GM12864 (cell line): Measurements from ENCODE around the gene RNF123.

ENCODE experiments used
- DNase-seq: peaks from one replicate; pipeline ENCODE4 v3.0.0-alpha.2; 2011; ENCODE audit warnings: low read depth
- H3K4me3 ChIP-seq: 2 replicates; pipeline ENCODE4 v1.5.1; 2011; ENCODE audit warnings: mild to moderate bottlenecking, low read depth, low read length, control low read depth
- TF ChIP-seq, protein P1 (sequence below): IDR thresholded peaks from 2 replicates; pipeline ENCODE4 v1.5.1; 2011; ENCODE audit warnings: low read depth, mild to moderate bottlenecking, moderate library complexity, low read length, control low read depth, inconsistent platforms; ENCODE audit errors: missing control alignments

The RNF123 gene

DNA sequence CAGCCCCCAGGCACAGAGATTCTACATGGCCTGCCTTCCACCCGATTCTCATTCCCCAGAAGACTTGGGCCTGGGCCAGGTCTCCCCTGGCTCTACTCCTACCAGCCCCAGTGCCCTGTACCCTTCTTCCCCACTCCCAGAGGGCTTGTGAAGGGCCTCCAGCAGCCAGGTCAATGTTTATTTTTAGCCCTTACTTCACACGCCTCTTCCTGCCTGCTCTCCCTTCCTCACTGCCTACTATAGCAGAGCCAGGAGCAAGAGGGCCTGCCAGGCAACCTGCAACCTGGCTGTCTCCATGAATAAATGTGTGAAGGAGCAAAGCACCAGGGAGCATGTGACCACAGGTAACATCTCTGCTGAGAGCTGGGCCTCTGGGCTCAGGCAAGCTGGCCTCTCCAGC is 41.6 kb upstream of the RNF123 start:
- TF ChIP-seq, protein P1, sequence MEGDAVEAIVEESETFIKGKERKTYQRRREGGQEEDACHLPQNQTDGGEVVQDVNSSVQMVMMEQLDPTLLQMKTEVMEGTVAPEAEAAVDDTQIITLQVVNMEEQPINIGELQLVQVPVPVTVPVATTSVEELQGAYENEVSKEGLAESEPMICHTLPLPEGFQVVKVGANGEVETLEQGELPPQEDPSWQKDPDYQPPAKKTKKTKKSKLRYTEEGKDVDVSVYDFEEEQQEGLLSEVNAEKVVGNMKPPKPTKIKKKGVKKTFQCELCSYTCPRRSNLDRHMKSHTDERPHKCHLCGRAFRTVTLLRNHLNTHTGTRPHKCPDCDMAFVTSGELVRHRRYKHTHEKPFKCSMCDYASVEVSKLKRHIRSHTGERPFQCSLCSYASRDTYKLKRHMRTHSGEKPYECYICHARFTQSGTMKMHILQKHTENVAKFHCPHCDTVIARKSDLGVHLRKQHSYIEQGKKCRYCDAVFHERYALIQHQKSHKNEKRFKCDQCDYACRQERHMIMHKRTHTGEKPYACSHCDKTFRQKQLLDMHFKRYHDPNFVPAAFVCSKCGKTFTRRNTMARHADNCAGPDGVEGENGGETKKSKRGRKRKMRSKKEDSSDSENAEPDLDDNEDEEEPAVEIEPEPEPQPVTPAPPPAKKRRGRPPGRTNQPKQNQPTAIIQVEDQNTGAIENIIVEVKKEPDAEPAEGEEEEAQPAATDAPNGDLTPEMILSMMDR, result no peak
- no peak for DNase-seq
- H3K4me3 ChIP-seq, result no peak overlapping the region

DNA sequence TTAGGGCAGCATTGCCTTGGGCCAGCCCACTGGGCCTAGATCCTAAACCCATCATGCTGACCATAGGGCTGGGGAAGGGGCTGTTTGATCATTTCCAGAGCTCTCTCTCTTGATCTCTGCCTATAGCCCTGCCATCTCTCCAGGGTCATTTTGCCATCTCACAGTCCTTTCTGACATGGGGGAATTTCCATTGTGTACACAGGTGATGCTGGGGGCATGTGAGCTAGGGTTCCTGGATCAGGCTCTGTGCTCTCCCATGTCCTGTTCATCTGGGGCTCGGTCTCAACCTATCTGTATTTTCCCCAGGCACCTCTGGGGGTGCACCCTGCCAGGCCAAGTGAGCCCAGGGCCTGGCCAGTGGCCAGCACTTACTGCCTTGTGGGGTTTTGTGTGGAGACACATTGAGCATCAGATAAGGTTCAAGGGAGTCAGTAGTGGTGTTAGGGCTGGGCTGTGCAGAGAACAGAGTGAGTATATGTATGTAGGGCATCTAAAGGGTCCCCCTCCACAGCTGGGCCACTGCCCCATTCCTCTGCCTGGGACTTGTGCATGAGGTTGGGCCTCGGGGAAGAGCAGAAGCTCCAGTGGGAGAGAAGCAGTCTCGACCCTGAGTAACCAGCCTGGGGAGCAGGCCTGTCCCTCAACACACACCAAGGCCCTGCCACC is 40.9 kb upstream of the RNF123 start:
- DNase-seq, result no peak
- TF ChIP-seq, protein P1, result no peak
- H3K4me3 ChIP-seq, result no peak overlapping the region

DNA sequence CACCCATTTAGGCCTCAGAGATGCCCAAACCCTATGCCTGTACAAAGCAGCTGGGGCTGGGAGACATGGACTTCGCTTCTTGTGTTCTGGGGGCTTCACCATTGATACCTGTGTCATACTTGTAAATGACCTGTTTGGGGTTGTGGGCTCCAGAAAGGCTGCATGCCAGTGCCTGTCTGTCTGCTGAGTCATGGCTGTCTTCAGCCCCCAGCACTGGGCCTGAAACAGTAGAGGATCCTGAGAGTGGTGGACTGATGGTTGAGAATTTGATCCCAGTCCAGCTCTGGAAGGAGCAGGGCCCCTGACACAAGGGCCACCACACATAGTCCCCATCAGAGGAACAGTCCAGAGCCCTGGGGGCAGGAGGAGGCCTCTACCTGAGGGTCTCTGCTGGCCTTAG is 39.8 kb upstream of the RNF123 start:
- no peak for DNase-seq
- TF ChIP-seq, protein P1, result no peak
- no peak overlapping the region for H3K4me3 ChIP-seq

DNA sequence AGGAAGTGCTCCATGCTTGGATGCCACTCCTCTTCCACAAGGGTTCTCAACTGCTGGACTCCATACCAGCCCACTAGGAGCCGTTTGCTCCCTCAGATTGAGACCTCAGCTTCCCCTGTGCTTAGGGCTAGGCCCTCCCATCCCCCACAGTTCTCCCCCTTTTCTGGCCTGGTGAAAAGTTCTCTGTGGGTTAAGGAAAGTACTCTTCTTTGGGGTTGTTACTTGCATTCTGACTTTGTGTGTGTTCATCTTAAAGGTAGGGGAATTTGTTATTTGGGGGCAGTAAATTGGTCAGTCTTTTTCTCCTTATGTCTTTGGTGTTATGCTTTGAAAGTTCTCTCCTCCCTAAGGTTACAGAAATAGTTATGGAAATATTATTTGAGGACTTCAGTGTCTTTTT is 39.2 kb upstream of the RNF123 start:
- DNase-seq, result no peak
- no peak overlapping the region for H3K4me3 ChIP-seq

DNA sequence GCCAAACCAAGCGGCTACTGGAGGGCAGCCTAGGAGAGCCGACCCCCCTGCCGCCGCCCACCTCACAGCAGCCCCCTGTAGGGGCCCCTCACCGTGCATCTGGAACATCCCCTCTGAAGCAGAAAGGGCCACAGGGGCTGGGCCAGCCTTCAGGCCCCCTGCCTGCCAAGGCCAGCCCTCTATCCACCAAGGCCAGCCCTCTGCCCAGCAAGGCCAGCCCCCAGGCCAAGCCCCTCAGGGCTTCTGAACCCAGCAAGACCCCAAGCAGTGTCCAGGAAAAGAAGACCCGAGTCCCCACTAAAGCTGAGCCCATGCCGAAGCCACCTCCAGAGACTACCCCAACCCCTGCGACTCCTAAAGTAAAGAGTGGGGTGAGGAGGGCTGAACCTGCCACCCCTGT is 38.7 kb upstream of the RNF123 start:
- TF ChIP-seq, protein P1, result no peak
- H3K4me3 ChIP-seq, result no peak overlapping the region
- no peak for DNase-seq

More for the DNA sequence above, 39.2 kb upstream of the RNF123 start:
- TF ChIP-seq, protein P1, result no peak

DNA sequence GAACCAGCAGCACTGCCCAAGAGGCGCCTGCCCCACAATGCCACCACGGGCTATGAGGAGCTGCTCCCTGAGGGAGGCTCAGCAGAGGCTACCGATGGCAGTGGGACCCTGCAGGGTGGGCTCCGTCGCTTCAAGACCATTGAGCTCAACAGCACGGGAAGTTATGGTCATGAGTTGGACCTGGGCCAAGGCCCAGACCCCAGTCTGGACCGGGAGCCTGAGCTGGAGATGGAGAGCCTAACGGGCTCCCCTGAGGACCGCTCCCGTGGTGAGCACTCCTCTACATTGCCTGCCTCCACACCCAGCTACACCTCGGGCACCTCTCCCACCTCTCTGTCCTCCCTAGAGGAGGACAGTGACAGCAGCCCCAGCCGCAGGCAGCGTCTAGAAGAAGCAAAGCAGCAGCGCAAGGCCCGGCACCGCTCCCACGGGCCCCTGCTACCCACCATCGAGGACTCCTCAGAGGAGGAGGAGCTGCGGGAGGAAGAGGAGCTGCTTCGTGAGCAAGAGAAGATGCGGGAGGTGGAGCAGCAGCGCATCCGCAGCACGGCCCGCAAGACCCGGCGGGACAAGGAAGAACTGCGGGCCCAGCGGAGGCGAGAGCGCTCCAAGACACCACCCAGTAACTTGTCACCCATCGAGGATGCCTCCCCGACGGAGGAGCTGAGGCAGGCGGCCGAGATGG is 37.0 kb upstream of the RNF123 start:
- TF ChIP-seq, protein P1, result no peak
- no peak for DNase-seq
- H3K4me3 ChIP-seq, result no peak overlapping the region

DNA sequence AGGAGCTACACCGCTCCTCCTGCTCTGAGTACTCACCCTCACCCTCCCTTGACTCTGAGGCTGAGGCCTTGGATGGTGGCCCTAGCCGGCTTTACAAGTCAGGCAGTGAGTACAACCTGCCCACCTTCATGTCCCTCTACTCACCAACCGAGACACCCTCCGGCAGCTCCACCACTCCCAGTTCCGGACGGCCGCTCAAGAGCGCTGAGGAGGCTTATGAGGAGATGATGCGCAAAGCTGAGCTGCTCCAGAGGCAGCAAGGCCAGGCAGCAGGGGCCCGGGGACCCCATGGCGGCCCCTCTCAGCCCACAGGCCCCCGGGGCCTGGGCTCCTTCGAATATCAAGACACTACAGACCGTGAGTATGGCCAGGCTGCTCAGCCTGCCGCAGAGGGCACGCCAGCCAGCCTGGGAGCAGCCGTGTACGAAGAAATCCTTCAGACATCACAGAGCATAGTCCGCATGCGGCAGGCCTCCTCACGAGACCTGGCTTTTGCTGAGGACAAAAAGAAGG is 36.4 kb upstream of the RNF123 start:
- H3K4me3 ChIP-seq, result no peak overlapping the region
- no peak for DNase-seq
- TF ChIP-seq, protein P1, result no peak
